PC-9 (cell line): ENCODE data around the gene CDH3. TPM values are rescaled to one million over a fixed set of nuclear protein-coding genes. Genes with fewer than 3 reads are reported as not detected.

ENCODE experiments used
- BruUV-seq: library from RNA; stranded (reverse); fragments of 400-500 nt; replicated peaks from 2 replicates; lab custom pipeline; 2021; lab: Mats Ljungman, UMichigan
- CTCF ChIA-PET: fragments of 300-600 bp; sonication (Branson Sonifier 250); formaldehyde crosslinking; loops from one replicate; lab custom pipeline; 2022; ENCODE audit warnings: antibody characterized with exemption; lab: Charles Lee
- POLR2A ChIA-PET: fragments of 300-600 bp; sonication (Branson Sonifier 250); formaldehyde crosslinking; loops from one replicate; lab custom pipeline; 2022; ENCODE audit warnings: antibody characterized with exemption; ENCODE audit not compliant: unreplicated experiment; lab: Charles Lee
- DNase-seq, 2 experiments: peaks; one replicate each; pipeline versions ENCODE4 v3.0.0 to v3.0.0-alpha.2; 2015 to 2022; ENCODE audit warnings: mixed read lengths in 1 of 2
- H2AFZ ChIP-seq: fragments of 200-600 bp; sonication (generic); 2 replicates; pipeline ENCODE4 v1.8.1; 2017; ENCODE audit warnings: antibody characterized with exemption
- H3F3A ChIP-seq: fragments of 200-600 bp; sonication (generic); 2 replicates; pipeline ENCODE4 v1.8.1; 2017; ENCODE audit warnings: antibody characterized with exemption, mild to moderate bottlenecking, low read depth; ENCODE audit not compliant: insufficient read depth
- H3K27ac ChIP-seq: fragments of 200-600 bp; sonication (generic); 2 replicates; pipeline ENCODE4 v1.6.1; 2016; ENCODE audit warnings: mixed run types
- H3K27me3 ChIP-seq: fragments of 200-600 bp; sonication (generic); 2 replicates; pipeline ENCODE4 v1.6.1; 2016; ENCODE audit warnings: low read depth, mixed run types; ENCODE audit not compliant: insufficient read depth
- H3K36me3 ChIP-seq: fragments of 200-600 bp; sonication (generic); 2 replicates; pipeline ENCODE4 v1.6.1; 2016; ENCODE audit warnings: low read depth, mixed run types
- H3K4me1 ChIP-seq: fragments of 200-600 bp; sonication (generic); replicated peaks from 2 replicates; pipeline ENCODE4 v1.6.1; 2016; ENCODE audit warnings: mixed run types; ENCODE audit not compliant: insufficient read depth
- H3K4me2 ChIP-seq: fragments of 200-600 bp; sonication (generic); 2 replicates; pipeline ENCODE4 v1.6.1; 2017; ENCODE audit warnings: mixed run types
- H3K4me3 ChIP-seq: fragments of 200-600 bp; sonication (generic); 2 replicates; pipeline ENCODE4 v1.6.1; 2016; ENCODE audit warnings: mixed run types
- H3K79me2 ChIP-seq: fragments of 200-600 bp; sonication (generic); 2 replicates; pipeline ENCODE4 v1.6.1; 2017; ENCODE audit warnings: low read depth, mixed run types
- H3K9me2 ChIP-seq: fragments of 200-600 bp; sonication (generic); 2 replicates; pipeline ENCODE4 v1.8.1; 2017; ENCODE audit warnings: mild to moderate bottlenecking; ENCODE audit not compliant: insufficient read depth
- H3K9me3 ChIP-seq: fragments of 200-600 bp; sonication (generic); 2 replicates; pipeline ENCODE4 v1.8.1; 2016; ENCODE audit warnings: low read depth; ENCODE audit not compliant: insufficient read depth
- H4K20me1 ChIP-seq: fragments of 200-600 bp; sonication (generic); 2 replicates; pipeline ENCODE4 v1.8.1; 2017; ENCODE audit not compliant: insufficient read depth
- EZH2 ChIP-seq: fragments of 200-600 bp; sonication (generic); IDR thresholded peaks from 2 replicates; pipeline ENCODE4 v1.8.0; 2017; ENCODE audit warnings: antibody characterized with exemption, low read depth
- intact Hi-C: fragments of 100-400 bp; cut with micrococcal nuclease; formaldehyde crosslinking; loops from one replicate; pipeline ENCODE4 v1.10.0; 2022; ENCODE audit not compliant: unreplicated experiment
- total RNA-seq: library from RNA; stranded (reverse); gene quantifications from 2 replicates; pipeline ENCODE4 v1.2.3, GENCODE V29; 2021
- TF ChIP-seq, protein P1 (sequence below): fragments of 200-600 bp; sonication (generic); conservative IDR thresholded peaks from 2 replicates; pipeline ENCODE4 v1.6.1; 2017; ENCODE audit warnings: mixed run types, antibody characterized with exemption, mild to moderate bottlenecking, moderate library complexity

Gene CDH3
- total RNA-seq, 1 experiment from 2014 or later, result 70.3 TPM

DNA sequence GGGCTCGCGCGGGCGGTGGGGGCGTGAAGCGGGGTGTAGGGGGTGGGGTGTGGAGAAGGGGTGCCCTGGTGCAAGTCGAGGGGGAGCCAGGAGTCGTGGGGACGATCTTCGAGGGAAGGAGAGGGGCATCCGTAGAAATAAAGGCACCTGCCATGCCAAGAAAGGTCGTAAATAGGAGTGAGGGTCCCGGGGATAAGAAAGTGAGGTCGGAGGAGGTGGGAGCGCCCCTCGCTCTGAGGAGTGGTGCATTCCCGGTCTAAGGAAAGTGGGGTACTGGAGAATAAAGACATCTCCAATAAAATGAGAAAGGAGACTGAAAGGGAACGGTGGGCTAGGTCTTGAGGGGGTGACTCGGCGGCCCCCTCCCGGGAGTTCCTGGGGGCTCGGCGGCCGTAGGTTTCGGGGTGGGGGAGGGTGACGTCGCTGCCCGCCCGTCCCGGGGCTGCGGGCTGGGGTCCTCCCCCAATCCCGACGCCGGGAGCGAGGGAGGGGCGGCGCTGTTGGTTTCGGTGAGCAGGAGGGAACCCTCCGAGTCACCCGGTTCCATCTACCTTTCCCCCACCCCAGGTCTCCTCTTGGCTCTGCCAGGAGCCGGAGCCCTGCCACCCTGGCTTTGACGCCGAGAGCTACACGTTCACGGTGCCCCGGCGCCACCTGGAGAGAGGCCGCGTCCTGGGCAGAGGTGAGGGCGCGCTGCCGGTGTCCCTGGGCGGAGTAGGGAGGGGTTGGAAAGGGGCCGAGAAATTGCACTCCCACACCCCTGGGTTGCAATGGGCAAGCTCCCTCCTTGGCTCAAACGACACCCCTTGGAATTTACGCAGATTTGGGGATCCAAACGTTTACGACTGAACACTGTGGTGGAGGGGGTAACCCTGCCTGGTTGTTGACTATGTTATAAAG lies 92.9 kb downstream of the CDH3 start:
- H3K9me2 ChIP-seq, result no peaks in the 10 kb centered on the region
- H4K20me1 ChIP-seq, result no peaks in the 10 kb centered on the region
- H2AFZ ChIP-seq, result no peak overlapping the region
- intact Hi-C loops, result loop anchor here (1.0 to 2.0 kb wide), 2 partner anchors 31 to 55 kb away; no protein-coding TSS in a partner anchor
- H3K4me1 ChIP-seq, result peaks cover 50% of the 10 kb centered on the region
- peak overlapping the region; percentile 85 for H3K27ac ChIP-seq
- POLR2A ChIA-PET, result interaction anchor here (0.6 to 0.8 kb wide), 4 partner anchors 9 to 327 kb away, joined by 3 to 11 read pairs (median 4); no protein-coding TSS in a partner anchor
- H3K4me2 ChIP-seq, result peak overlapping the region; percentile 88
- H3K36me3 ChIP-seq, result peaks cover 7% of the 10 kb centered on the region; the same call in 1 of the 2 replicates
- BruUV-seq, result TSS peak; percentile 21
- H3K27me3 ChIP-seq, result no peaks in the 10 kb centered on the region
- H3F3A ChIP-seq, result peaks cover 42% of the 10 kb centered on the region
- peak; percentile 60 to 70 for DNase-seq
- no peaks in the 10 kb centered on the region for H3K9me3 ChIP-seq
- TF ChIP-seq EZH2, result no peak
- TF ChIP-seq, protein P1, sequence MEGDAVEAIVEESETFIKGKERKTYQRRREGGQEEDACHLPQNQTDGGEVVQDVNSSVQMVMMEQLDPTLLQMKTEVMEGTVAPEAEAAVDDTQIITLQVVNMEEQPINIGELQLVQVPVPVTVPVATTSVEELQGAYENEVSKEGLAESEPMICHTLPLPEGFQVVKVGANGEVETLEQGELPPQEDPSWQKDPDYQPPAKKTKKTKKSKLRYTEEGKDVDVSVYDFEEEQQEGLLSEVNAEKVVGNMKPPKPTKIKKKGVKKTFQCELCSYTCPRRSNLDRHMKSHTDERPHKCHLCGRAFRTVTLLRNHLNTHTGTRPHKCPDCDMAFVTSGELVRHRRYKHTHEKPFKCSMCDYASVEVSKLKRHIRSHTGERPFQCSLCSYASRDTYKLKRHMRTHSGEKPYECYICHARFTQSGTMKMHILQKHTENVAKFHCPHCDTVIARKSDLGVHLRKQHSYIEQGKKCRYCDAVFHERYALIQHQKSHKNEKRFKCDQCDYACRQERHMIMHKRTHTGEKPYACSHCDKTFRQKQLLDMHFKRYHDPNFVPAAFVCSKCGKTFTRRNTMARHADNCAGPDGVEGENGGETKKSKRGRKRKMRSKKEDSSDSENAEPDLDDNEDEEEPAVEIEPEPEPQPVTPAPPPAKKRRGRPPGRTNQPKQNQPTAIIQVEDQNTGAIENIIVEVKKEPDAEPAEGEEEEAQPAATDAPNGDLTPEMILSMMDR, result peak; percentile 25; the same call in 1 of the 2 replicates
- peak overlapping the region; percentile 80 for H3K4me3 ChIP-seq
- CTCF ChIA-PET, result interaction anchor here (0.6 to 1.4 kb wide), 3 partner anchors 60 to 320 kb away, joined by 4 to 7 read pairs (median 4); no protein-coding TSS in a partner anchor
- peaks cover 52% of the 10 kb centered on the region for H3K79me2 ChIP-seq

DNA sequence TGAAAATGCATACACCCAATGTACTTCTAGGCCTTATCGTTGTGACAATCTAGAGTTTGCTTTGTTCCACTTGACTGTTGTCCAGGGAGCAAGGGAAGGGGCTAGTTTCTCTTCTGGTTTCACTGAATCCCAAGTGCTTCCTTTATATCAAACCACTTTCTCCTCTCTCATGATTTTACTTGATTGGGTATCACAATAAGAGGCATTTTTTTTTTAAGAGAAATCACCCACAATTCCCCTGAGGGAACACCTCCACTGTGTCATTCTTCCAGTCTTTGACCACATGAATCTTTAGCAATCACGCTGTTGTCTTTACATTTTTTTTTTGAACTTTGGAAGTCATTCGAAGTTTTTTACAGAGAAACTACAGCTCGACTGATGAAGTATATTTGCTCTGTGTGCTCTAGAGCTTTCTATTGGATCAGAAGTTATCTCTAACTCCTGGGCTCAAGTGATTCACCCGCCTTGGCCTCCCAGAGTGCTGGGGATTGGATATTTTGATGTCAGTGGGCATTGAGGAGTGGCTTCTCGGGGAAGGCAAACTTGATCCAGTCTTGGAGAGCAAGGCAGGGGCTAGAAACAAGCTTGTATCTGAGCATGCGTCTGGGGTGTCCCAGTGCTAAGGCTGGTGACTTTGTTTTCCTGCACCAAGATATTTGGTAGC lies 95.0 kb downstream of the CDH3 start:
- Histone ChIP-seq H3F3A (peaks cover 52% of the 10 kb centered on the region), H3K4me1 (peaks cover 66% of the 10 kb centered on the region), H2AFZ (no peak overlapping the region), H3K79me2 (peaks cover 69% of the 10 kb centered on the region), H3K36me3 (peaks cover 7% of the 10 kb centered on the region; the same call in 1 of the 2 replicates), H3K27ac (peak overlapping the region; percentile 95), H3K9me2 (no peaks in the 10 kb centered on the region), H3K9me3 (no peaks in the 10 kb centered on the region), H3K27me3 (no peaks in the 10 kb centered on the region), H3K4me2 (peak overlapping the region; percentile 92), H4K20me1 (no peaks in the 10 kb centered on the region), H3K4me3 (no peak overlapping the region)
- ChIA-PET CTCF (interaction anchor here (0.7 kb wide), 1 partner anchor 47 kb away, joined by 7 read pairs; no protein-coding TSS in a partner anchor), POLR2A (interaction anchor here (0.6 kb wide), 1 partner anchor 33 kb away, joined by 5 read pairs; no protein-coding TSS in a partner anchor)
- DNase-seq, result no peak
- no peak for TF ChIP-seq EZH2
- TF ChIP-seq, protein P1, result no peak
- intact Hi-C loops, result no loop called here
- no TSS peak for BruUV-seq
